Measurements from ENCODE around the gene PLXDC2.

GRCh38 chr10:19970717-19971116, 154.5 kb downstream of the PLXDC2 start:
- no peak for TF ChIP-seq EP300 (IDR thresholded peaks at IDR 0.05)
- TF ChIP-seq, protein P1, sequence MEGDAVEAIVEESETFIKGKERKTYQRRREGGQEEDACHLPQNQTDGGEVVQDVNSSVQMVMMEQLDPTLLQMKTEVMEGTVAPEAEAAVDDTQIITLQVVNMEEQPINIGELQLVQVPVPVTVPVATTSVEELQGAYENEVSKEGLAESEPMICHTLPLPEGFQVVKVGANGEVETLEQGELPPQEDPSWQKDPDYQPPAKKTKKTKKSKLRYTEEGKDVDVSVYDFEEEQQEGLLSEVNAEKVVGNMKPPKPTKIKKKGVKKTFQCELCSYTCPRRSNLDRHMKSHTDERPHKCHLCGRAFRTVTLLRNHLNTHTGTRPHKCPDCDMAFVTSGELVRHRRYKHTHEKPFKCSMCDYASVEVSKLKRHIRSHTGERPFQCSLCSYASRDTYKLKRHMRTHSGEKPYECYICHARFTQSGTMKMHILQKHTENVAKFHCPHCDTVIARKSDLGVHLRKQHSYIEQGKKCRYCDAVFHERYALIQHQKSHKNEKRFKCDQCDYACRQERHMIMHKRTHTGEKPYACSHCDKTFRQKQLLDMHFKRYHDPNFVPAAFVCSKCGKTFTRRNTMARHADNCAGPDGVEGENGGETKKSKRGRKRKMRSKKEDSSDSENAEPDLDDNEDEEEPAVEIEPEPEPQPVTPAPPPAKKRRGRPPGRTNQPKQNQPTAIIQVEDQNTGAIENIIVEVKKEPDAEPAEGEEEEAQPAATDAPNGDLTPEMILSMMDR (IDR thresholded peaks at IDR 0.05), result no peak
